Coronary artery (tissue), 2 donors: Measurements from ENCODE around the gene AKAP8.
"Not testable (repeated sequence)": the region's sequence is repeated elsewhere in the genome, so short reads cannot be mapped to it uniquely, and the experiment has no call there.

Source experiments
- DNase-seq: peaks from one replicate; pipeline ENCODE4 v3.0.0-alpha.2; 2017; ENCODE audit warnings: low spot score
- H3K27ac ChIP-seq, 2 donors: fragments of 200-600 bp; sonication (generic); one replicate each; pipeline ENCODE4 v1.5.1; 2016 to 2019
- H3K4me3 ChIP-seq: fragments of 200-600 bp; sonication (generic); 2 replicates; pipeline ENCODE4 v1.5.1; 2016; ENCODE audit warnings: mild to moderate bottlenecking, moderate library complexity
- CTCF ChIP-seq: fragments of 200-600 bp; sonication (generic); IDR thresholded peaks from one replicate; pipeline ENCODE4 v1.5.1; 2019; ENCODE audit warnings: antibody characterized with exemption

The AKAP8 gene

DNA sequence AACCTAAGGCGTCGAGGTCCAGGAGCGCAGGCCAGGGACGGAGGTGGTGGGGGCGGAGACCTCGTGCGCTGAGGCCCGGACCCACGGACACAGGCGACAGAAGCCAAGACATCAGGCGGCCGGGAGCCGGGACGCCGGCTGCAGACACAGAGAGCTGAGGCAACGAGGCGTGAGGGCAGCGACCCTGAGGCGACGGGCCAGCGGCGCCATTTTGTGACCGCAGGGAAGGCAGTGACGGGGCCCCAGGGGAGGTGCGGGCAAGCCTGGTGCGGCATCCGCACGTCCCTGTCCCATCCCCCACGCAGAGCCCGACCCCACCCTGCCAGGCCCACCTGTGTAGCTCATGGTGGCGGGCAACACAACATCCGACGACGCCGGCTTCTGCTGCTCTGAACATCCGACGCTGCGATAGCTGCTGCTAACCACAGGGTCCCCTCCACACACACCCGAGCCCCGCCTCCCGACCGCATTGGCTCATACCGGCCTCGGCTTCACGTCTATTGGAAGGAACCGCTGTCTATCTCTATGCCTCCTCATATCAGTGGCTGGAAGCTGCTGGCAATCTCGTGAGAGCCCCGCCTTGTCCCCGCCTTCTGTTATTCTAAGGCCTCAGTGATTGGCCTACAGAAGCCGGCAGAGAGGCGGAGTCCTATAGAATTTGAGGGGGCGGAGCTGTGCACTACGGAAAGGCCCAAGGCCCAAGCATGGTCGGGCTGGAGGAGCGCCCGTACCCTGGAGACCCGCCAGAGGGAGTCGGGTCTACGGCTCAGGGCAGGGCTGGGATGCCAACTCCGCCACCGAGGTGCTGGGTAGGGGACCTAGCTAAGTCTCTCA lies 39.2 kb upstream of the AKAP8 start, which contains the start of gene AKAP8L:
Gene AKAP8L, minus strand, starts transcription at position 410 of the 834 bp plus-strand sequence. Its CDS starts 65 bp downstream, at position 345.
- Histone ChIP-seq H3K27ac (peak within 1 kb of the TSS; percentile 83 to 99), H3K4me3 (peak within 1 kb of the TSS; percentile 100)
- no peak for TF ChIP-seq CTCF
- peak; percentile 99 for DNase-seq

- TF ChIP-seq CTCF = no peak
- H3K4me3 ChIP-seq = peak overlapping the region; percentile 100
- no peak for DNase-seq
- H3K27ac ChIP-seq = peak overlapping the region; percentile 83 to 99
Observed at GRCh38 chr19:15418231-15418578, 38.6 kb upstream of the AKAP8 start.

- peak overlapping the region; percentile 100 for H3K4me3 ChIP-seq
- no peak for DNase-seq
- no peak for TF ChIP-seq CTCF
- H3K27ac ChIP-seq = peak overlapping the region; percentile 83 to 99
Observed at GRCh38 chr19:15417699-15418098, 38.1 kb upstream of the AKAP8 start.

- DNase-seq = no peak
- Histone ChIP-seq H3K4me3 (peak overlapping the region; percentile 11), H3K27ac (no peak overlapping the region)
- TF ChIP-seq CTCF = no peak
Observed at GRCh38 chr19:15412832-15413231, 33.2 kb upstream of the AKAP8 start.

- not testable (repeated sequence) for H3K4me3 ChIP-seq, H3K27ac ChIP-seq, DNase-seq
Observed at GRCh38 chr19:15411351-15411750, 31.8 kb upstream of the AKAP8 start.

DNA sequence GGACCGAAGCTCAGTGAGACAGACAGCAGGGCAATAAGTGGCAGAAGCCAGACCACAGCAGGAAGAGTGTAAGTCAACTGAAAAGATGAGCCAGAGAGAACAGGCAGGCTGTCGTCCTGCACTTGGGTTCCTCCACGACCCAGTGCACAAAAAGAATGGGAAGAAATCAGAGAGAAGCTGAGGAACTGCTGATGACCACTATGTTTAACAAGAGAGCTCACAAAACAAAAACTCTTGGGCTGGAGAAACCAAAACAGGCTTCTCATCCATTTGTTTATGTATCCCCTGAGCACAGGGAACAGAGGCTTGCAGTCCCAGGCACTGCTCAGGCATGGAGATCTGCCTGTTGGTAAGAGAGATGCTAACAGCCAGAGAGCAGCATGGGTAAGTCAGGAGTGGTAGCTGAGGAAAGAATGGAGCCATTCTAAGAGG lies 25.2 kb upstream of the AKAP8 start:
- no peak for TF ChIP-seq CTCF
- Histone ChIP-seq H3K27ac (peak overlapping the region; percentile 72 to 79), H3K4me3 (no peak overlapping the region)
- no peak for DNase-seq

GRCh38 chr19:15404097-15404779 lies 24.7 kb upstream of the AKAP8 start:
- no peak overlapping the region for H3K4me3 ChIP-seq
- peak overlapping the region; percentile 72 to 79 for H3K27ac ChIP-seq
- TF ChIP-seq CTCF = no peak
- DNase-seq = no peak
